Kasumi-1 (cell line): ENCODE measurements around the gene PAMR1.

Source experiments
- DNase-seq, 2 experiments: peaks; one replicate each; lab custom pipeline; 2025; lab: John Stamatoyannopoulos, UW

PAMR1 gene

DNA sequence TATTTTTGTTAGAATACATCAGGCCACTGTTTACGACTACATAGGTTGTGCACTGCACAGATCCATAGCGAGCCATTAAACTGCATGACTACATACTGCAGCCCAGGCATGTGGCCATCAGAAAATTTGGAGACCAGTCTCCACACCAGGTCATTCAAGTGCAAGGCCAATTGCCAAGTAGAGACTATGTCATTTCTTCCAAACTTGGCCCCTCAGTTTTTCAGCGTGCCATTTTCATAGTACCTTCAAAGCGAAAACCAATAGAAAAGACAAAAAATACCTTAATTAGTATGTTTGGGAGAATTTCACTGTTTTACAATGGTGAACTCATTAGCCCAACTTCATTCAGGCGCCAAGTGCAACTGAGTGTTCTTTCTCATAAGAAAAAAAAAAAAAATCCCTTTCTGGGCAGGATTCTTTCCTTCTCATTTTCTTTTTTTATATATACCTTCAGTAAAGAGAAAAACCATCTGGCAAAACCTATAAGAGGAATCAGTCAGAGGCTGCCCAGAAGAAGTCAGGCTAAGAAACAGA is 30.4 kb downstream of the PAMR1 start:
- DNase-seq, result no peak

DNA sequence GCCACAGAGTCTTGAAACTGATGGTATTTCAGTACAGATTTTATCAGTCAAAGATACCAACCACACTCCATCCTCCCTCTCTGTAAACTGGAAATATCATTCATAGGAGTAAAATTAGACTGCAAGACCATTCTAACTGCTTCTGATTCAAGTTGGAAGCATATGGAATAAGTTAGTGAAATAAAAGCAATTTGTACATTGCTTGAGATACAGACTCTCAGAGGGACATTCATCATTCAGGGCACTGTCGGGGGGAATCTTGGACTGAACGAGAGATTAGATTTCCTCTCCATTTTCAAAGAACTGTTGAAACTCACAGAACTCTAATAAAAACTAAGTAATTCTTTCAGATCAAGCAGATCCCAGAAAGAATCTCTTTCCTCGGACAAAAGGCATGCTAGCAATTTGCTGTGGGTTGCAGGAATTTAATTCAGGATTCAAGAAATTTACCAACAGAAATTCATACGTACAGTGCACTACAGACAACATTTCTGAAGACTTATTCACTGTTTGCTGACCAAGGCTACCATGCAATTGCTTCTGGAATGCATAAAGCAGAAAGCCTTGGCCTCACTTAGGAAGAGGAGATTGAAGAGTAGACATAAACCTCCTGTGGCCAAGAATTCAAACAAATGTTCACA is 34.1 kb downstream of the PAMR1 start:
- no peak for DNase-seq

DNA sequence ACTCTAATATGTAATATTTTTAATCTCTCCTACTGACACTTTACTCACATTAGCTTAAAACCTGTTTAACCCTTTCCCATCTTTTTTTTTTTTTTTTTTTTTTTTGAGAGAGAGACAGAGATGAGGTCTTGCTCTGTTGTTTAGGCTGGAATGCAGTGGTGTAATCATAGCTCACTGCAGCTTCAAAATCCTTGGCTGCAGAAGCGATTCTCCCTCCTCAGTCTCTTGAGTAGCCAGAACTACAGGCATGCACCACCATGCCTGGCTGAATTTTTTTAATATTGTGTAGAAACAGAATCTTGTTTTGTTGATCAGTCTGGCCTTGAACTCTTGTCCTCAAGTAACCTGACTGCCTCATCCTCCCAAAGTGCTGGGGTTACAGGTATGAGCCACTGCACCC is 37.3 kb downstream of the PAMR1 start:
- DNase-seq, result no peak

- peak; percentile 70 to 74 for DNase-seq
Observed at GRCh38 chr11:35487532-35488078, 37.8 kb downstream of the PAMR1 start.

- no peak for DNase-seq
Observed at GRCh38 chr11:35486934-35487333, 38.5 kb downstream of the PAMR1 start.

- DNase-seq, result peak in 1 of 2 experiments; percentile 3
Observed at GRCh38 chr11:35486446-35486845, 39.0 kb downstream of the PAMR1 start.

- peak; percentile 86 to 87 for DNase-seq
Observed at GRCh38 chr11:35485656-35486322, 39.6 kb downstream of the PAMR1 start.

GRCh38 chr11:35484435-35484834 is 41.0 kb downstream of the PAMR1 start:
- DNase-seq, result no peak

DNA sequence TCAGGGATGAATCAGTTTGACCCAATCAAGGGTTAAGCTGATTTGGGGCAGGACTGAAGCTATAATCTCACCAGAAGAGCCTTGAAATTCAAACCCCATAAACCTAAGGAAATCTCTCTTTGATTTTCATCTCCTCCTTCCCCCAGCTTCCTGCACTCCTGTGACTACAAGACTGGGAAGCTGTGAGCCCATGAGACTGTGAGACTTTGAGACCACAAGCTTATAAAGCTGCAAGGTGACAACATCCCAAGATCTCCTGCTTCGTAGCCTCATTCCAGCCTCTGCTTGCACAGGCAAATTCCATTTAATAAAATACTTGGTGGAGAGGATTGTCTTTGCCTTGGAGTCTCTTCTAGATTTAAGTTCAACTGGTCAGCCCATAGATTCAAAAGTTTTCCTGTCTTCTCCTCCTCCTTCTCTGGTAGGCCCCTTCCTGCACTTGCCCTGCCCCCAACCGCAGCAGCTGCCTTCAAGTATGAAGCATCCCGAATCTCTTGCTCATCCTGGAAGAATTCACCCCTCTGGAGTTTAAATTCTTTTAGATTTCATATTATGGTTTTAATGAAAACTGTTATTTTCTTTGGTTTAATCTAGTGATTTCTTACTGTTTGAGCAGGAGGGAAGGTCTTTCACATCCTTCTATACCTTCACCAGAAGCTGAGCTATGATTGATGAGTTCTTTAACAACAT is 42.1 kb downstream of the PAMR1 start:
- DNase-seq, result no peak

DNA sequence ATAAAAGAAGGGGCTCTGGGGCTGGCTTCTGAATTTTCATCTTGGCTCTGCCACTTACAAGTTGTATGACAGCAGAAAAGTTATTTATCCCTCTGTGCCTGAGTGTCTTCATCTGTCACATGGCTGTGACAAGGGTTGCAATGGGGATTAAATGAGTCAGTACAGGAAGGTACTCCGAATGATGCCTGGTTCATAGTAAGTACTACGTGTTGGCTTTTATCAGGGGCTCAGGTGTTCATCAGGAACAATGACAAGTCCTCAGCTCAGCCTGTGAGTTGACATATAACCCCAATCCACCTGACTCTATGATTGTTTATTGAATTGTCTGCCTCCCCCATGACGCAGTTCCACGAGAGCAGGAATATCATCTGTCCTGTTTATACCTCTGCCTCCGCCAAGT is 45.7 kb downstream of the PAMR1 start:
- DNase-seq, result no peak

DNA sequence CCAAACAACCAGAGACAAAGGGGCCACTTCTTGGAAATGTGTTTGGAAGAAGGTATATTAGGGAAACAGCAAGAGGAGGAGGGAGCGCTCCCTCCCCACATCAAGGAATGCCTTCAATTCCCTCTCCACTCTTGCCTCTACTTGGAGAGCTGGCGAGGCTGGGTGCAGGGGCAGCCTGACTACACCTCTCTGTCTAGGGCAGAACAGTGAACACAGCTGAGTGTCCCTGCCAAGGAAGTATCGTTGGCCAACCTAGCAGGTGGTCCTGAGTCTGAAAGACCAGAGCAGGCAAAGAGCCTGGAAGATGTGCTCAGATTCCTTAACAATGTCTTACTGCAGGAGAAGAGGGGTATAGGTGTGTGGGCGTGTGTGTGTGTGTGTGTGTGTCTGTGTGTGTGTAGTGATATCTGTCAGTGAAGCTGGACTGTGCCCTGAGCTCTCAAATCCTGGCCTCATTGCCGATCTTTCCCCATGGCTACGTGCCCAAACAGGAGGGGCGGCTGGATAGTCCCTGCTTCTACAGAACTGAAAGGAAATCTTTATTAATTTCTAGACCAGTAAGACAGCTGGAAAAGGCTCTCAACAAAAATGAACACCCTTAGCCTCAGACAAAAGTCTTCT is 46.8 kb downstream of the PAMR1 start:
- DNase-seq, result no peak

GRCh38 chr11:35477901-35478300 is 47.5 kb downstream of the PAMR1 start:
- DNase-seq, result no peak

DNA sequence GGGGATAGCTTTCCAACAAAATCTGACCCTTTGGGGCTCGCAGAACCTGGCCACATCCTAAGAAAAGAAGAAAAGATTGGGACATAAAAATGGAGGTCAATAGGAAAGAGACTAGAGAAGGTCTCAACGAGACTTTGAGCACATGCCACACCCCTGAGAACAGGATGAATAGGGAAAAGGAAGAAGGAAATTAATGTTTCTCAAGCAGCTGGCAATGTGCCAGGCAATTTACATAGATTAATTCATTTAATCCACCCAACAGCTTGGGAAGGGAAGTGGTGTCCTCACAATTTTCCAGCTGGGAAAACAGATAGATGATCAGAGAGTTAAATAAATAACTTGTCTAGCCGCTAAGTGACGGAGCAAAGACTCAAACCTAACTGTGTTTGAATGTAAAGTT is 50.7 kb downstream of the PAMR1 start:
- no peak for DNase-seq

DNA sequence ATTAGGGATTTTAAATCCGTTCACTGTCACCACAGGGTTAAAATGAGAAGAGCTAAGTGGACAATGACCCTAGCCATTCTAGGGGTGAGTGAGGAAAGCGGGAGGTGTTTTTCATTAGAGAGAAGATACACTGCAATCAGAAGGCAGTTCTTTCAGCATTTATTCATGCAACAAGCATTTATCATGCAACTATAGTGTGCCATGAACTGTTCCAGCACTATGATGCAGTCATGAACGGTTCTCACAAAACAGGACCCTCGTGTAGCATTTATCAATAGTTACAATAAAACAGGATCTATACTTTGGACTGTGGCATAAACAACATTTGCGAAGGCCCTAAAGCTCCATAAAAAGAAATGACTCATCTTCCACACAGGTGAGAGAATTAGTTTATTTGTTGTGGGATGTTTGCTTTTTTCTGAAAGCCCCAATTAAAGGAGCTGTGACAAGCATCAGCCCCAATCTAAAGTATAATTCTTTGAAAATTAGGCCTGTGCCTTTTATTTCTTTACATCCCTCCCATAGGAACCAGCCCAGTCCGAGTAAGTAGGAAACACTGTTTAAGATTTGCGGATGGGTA is 51.5 kb downstream of the PAMR1 start:
- no peak for DNase-seq

DNA sequence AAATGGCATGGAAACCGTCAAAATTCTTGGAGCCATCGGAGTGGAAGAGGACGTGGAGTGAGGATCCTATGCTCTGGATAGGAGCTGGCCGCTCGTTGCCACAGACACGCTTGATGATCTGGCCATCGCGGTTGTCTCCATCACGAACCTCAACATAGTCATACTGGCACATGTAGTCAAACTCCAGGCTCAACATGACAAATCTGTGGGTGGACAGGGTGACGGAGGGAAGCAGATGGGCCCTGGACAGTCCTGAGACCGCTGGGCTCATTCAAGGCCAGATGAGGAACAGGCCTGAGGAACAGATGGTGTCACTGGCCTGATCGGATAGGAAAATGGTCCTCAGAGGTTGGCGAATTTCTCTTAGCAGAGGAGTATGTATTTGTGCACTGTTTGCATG is 54.8 kb downstream of the PAMR1 start:
- DNase-seq, result no peak

DNA sequence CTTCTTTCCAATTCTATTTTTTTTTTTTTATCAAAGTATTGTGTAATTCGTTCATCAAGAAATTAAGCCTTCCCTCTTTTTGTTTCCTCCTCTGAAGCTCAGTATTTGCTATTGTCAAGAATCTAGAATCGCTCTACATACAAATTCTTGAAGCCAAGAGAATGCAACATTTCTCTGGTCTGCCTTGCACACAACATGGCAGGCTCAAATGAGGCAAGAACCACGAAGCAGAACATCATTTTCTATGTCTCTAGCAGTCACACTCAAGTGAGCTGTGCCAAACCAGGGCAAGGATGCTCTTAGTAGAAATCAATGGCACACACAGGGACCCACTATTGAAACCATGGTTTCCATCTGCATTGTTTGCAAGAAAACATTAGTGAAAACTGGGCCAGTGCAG is 59.4 kb downstream of the PAMR1 start:
- DNase-seq, result no peak

DNA sequence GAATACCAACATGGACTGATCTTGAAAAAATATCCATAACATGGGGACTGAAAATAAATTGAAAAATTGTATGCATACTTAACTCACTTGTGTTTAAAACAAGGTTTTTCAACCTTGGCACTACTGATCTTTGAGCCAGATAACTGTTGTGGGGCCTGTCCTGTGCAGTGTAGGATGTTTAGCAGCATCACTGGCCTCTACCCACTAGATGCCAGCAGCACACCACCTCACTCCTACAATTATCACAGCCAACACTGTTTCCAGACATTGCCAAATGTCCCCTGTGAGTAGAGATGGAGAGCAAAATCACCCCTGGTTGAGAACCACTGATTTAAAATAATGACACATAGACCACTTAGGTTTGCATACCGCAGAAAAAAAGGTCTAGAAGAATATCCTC is 61.1 kb downstream of the PAMR1 start:
- no peak for DNase-seq

DNA sequence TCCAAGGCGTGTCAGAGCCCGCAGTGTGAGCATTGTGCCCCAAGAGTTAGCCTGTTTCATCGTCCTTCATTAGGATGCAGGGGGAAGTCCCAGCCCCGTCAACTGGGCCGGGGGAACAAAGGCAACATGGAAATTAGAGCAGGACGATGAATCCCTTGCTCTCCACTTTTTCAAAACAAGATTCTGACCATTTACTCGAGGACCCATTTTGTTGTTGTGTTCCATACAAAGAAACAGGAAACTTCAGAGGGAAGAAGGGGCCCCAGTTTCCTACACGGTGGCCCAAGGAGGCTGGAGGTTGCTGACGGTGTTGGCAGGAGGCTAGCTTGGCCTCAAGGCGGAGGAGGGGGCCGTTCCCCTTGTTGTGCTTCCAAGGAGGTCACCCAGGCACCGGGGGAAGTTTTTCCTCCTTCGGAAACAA is 62.1 kb downstream of the PAMR1 start:
- no peak for DNase-seq

DNA sequence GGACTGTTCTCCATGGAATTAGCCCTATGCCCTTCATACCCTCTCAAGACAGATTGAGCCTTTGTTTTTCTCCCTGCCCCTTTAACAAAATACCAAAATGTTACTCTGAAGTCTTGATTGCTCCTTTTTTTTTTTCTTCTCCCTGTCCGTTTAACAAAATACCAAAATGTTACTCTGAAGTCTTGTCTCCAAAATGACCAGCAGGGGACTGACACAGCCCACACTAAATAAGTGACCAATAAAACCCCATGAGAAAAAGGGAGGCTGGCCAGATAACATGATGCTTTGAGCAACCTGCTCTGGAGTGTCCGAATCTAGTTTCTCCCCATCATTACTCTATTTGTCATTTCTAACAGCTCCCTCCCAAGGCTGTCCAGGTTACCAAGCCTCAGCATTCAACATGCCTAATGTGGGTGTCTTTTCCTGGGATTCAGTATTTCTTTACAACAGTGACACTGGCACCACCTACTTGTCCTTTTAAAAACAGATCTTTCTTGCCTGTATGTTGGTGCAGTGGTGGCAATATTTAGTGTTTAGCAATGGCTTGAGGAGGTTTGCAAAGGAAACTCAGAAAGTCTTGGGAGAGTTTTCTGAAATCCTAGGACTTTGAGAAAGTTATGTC is 63.4 kb downstream of the PAMR1 start:
- DNase-seq, result no peak

- no peak for DNase-seq
Observed at GRCh38 chr11:35459489-35459888, 65.9 kb downstream of the PAMR1 start.

DNA sequence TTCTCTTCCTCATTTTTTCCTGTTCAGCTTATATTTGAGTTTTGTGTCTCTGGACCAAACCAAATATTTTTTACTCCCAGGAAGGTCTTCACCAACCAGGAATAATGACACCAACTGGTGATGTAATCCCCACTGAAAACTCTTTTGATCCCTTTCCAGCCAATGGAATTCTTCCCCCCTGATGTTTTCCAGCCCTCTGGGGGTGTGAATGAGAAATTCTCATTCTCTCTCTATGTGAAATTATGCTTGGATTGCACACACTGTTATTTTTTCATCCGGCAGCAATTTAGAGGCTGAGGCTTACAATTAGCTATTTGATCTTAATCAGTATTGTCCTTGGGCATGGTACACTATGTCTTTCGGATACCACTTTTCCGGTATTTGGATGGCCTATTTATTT is 66.6 kb downstream of the PAMR1 start:
- DNase-seq, result no peak

DNA sequence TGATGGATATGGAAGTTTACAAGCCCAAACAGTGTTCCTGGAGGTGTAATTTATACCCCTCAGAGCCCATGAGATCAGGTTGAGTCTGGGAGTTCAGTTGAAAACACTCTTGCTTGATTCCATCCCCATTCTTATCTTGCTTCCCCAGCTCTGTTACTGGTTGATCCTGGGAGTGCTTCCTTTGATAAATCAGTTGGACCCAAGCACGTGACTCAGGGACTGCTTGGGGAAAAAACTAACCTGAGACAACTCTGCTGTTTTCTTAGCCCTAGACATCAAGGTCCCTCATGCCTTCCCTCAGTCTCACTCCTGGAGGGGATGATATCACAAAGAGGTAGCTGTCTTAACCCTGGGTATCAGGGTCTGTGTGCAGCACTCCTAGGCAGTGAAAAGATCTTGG is 71.1 kb downstream of the PAMR1 start:
- DNase-seq, result no peak
